Measurements from ENCODE around the gene FAM163A. TPM values are rescaled to one million over a fixed set of nuclear protein-coding genes. Genes with fewer than 3 reads are reported as not detected.

Gene FAM163A
- total and polyA plus RNA-seq, 12 donors = 0.07 to 0.30 (median 0.15) TPM; not detected in 4

DNA sequence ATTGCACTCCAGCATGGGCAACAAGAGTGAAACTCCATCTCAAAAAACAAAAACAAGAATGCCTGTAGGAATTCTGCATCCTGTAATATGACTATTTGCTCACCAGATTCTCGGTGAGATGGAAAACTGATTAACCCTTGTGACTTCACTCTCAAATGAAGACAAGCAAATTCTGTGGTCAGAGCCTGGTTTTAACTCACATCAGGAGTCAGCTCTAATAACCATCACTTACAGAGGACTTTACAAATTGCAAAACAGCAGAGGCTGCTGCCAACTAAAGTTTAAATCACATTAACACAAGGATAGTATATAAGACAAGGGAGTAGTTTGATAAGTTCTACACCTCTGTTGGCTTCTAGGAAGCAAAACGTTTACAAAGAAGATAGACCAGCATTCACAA, 35.7 kb upstream of the FAM163A start:
- no peak overlapping the region for H3K4me3 ChIP-seq
- no peak overlapping the region for H3K27ac ChIP-seq
- peaks cover 3 to 40% (median 23%) of the 10 kb centered on the region in 9 donors for H3K4me1 ChIP-seq
- H3K27me3 ChIP-seq = peaks cover 0 to 3% (median 0%) of the 10 kb centered on the region in 7 donors
- intact Hi-C loops (cut with DNase I) = loop anchor here in 6 of 10 donors (2.0 to 10.0 kb wide), 5 partner anchors 103 to 470 kb away; no protein-coding TSS in a partner anchor
- no peaks in the 10 kb centered on the region for H3K9me3 ChIP-seq
- ATAC-seq (no peak), DNase-seq (no peak)
- 68 to 70% methylated on average over 2 of the region's 2 CpGs for WGBS, 2 donors
- TF ChIP-seq, protein P1, sequence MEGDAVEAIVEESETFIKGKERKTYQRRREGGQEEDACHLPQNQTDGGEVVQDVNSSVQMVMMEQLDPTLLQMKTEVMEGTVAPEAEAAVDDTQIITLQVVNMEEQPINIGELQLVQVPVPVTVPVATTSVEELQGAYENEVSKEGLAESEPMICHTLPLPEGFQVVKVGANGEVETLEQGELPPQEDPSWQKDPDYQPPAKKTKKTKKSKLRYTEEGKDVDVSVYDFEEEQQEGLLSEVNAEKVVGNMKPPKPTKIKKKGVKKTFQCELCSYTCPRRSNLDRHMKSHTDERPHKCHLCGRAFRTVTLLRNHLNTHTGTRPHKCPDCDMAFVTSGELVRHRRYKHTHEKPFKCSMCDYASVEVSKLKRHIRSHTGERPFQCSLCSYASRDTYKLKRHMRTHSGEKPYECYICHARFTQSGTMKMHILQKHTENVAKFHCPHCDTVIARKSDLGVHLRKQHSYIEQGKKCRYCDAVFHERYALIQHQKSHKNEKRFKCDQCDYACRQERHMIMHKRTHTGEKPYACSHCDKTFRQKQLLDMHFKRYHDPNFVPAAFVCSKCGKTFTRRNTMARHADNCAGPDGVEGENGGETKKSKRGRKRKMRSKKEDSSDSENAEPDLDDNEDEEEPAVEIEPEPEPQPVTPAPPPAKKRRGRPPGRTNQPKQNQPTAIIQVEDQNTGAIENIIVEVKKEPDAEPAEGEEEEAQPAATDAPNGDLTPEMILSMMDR (IDR thresholded peaks at IDR 0.05) = no peak
- H3K36me3 ChIP-seq = no peaks in the 10 kb centered on the region

DNA sequence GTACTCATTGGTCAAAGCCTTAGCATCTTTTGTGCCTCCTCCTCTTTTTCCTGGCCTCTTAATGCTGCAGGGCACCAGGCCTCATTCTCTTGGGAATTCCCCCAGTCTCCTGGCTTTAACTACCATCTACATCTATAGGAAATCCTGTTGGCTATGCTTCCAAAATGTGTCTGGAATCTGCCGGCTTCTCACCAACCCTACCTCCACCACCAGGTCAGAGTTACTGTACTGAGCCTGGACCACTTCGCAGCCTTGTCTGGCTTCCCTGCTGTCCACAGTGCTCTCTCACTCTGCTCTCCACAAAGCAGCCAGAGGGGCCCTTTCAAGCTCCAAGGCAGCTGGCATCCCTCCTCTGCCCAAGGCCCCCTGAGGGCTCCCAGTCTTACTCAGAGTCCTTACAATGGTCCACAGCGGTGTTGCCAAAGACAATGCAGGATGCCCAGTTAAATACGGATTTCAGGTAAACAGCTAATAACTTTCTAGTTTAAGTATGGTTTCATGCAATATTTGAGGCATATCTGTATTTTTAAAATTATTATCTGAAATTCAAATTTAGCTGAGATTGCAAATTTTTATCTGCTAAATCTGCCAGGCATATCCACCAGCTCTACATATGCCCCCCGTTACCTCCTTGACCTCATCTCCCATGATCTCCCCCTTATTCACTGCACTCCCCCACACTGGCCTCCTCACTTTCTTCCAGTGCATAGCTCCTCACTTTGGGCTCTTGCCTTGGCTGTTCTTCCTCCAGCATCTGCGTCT, 34.5 kb upstream of the FAM163A start:
- DNase-seq (no peak), ATAC-seq (peak in 3 of 8 donors; percentile 31 to 53 (median 39))
- H3K27ac ChIP-seq = peak overlapping the region in 1 of 10 donors; percentile 17
- peaks cover 3 to 40% (median 23%) of the 10 kb centered on the region in 9 donors for H3K4me1 ChIP-seq
- intact Hi-C loops (cut with DNase I) = loop anchor here in 4 of 10 donors (2.0 to 10.0 kb wide), 3 partner anchors 102 to 469 kb away; no protein-coding TSS in a partner anchor
- TF ChIP-seq, protein P1 (IDR thresholded peaks at IDR 0.05) = no peak
- no peaks in the 10 kb centered on the region for H3K27me3 ChIP-seq
- 76 to 79% methylated on average over 6 of the region's 6 CpGs for WGBS, 2 donors
- H3K36me3 ChIP-seq = no peaks in the 10 kb centered on the region
- H3K9me3 ChIP-seq = peaks cover 0 to 9% (median 5%) of the 10 kb centered on the region in 11 donors
- H3K4me3 ChIP-seq = no peak overlapping the region

DNA sequence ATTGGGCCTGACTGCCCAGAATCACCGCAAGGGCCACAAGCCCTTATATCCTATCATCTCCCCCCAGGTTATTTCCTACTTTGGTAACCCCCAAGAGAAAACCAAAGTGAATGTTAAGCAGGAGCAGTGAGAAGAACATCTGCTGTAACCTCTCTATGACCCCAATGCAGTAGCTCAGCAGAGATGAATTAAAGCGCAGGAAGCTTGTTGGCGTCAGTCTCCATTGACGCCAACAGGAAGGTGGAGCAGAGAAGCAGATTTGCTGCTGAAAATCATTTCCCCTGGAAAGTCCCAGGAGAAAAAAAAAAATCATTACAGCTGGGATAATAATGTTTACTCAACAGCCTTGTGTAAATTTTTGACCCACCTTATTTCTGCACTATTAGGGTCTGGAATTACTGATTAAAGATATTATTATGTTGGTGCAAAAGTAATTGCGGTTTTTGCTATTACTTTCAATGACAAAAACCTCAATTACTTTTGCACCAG, 33.2 kb upstream of the FAM163A start:
- intact Hi-C loops (cut with DNase I) = loop anchor here in 5 of 10 donors (1.0 to 10.0 kb wide), 4 partner anchors 100 to 467 kb away; no protein-coding TSS in a partner anchor

DNA sequence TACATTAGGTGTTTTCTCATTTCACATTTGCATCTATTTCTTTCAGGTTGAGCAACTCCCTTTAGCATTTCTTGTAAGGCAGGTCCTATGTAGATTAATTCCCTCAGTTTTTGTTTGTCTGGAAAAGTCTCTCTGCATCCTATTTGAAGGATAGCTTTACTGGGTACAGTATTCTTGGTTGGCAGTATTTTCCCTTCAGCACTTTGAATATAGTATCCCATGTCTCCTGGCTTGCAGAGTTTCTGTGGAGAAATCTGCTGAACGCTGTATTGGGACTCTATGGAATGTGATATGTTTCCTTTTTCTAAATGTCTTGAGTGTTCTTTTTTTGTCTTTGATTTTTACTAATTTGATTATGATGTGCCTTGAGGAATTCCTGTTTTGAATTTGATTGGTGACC, 28.9 kb upstream of the FAM163A start:
- Histone ChIP-seq H3K9me3 (peaks cover 0 to 64% (median 38%) of the 10 kb centered on the region in 11 donors), H3K36me3 (no peaks in the 10 kb centered on the region), H3K27me3 (no peaks in the 10 kb centered on the region), H3K4me1 (peaks cover 3 to 18% (median 14%) of the 10 kb centered on the region in 9 donors), H3K27ac (no peak overlapping the region), H3K4me3 (no peak overlapping the region)
- DNase-seq (no peak), ATAC-seq (no peak)
- 87 to 94% methylated on average over 1 of the region's 1 CpG for WGBS, 2 donors
- TF ChIP-seq, protein P1 (IDR thresholded peaks at IDR 0.05) = no peak
- intact Hi-C loops (cut with DNase I) = no loop called here

More for the DNA sequence above, 33.2 kb upstream of the FAM163A start:
- Histone ChIP-seq H3K36me3 (no peaks in the 10 kb centered on the region), H3K4me1 (peaks cover 3 to 40% (median 23%) of the 10 kb centered on the region in 9 donors), H3K4me3 (no peak overlapping the region), H3K27ac (peak overlapping the region in 7 of 10 donors; percentile 34 to 76 (median 51)), H3K9me3 (peaks cover 0 to 22% (median 13%) of the 10 kb centered on the region in 11 donors), H3K27me3 (no peaks in the 10 kb centered on the region)
- 37 to 44% methylated on average over 5 of the region's 5 CpGs for WGBS, 2 donors
- TF ChIP-seq, protein P1 (IDR thresholded peaks at IDR 0.05) = no peak
- ATAC-seq (peak; percentile 61 to 97 (median 94)), DNase-seq (peak; percentile 18 to 77)

All from heart right ventricle (tissue), 16 donors.